Prostate gland (tissue), 2 donors: ENCODE data around the gene ZNF627.

ENCODE experiments used
- CTCF ChIP-seq, 4 experiments: fragments of 200-600 bp in 2 of 4; fragments of 450-650 bp in 2 of 4; sonication (generic) in 2 of 4; IDR thresholded peaks; 1 replicate in 3 of 4; 2 replicates in 1 of 4; pipeline ENCODE4 v1.5.1; 2016 to 2019; ENCODE audit warnings: antibody characterized with exemption in 4 of 4, mild to moderate bottlenecking in 2 of 4, moderate library complexity in 2 of 4
- POLR2A ChIP-seq: fragments of 450-650 bp; IDR thresholded peaks from one replicate; pipeline ENCODE4 v1.6.1; 2016; ENCODE audit warnings: antibody characterized with exemption, mild to moderate bottlenecking

- TF ChIP-seq CTCF (IDR thresholded peaks at IDR 0.05) (no peak), POLR2A (no peak)
Measured at GRCh38 chr19:11651062-11651461, 53.8 kb downstream of the ZNF627 start.
